ENCODE data around the gene ABLIM2. TPM values are rescaled to one million over a fixed set of nuclear protein-coding genes. Genes with fewer than 3 reads are reported as not detected.

The ABLIM2 gene
- total and polyA plus RNA-seq, 2 of the 13 experiments (the other 11 are each of a cell fraction or from before 2014, with no cell fraction given): 0.20 to 0.37 TPM

- TF ChIP-seq ATF4 (CRISPR knock-in tag; IDR thresholded peaks at IDR 0.05): 0 out of 4 replicates have a peak, but pooled peaks of 1 of the 2 experiments have one; percentile 5
- TF ChIP-seq HDAC1 (CRISPR knock-in tag; IDR thresholded peaks at IDR 0.05): 0 out of 2 replicates have a peak, but pooled peaks have one; percentile 35
- no peak for TF ChIP-seq CREM (IDR thresholded peaks at IDR 0.05)
- TF ChIP-seq CREM (CRISPR knock-in tag; IDR thresholded peaks at IDR 0.05): no peak
- 0 out of 2 replicates have a peak, but pooled peaks have one; percentile 19 for TF ChIP-seq ZGPAT (CRISPR knock-in tag; IDR thresholded peaks at IDR 0.05)
- peak; percentile 98 for TF ChIP-seq ZNF629 (CRISPR knock-in tag; conservative IDR thresholded peaks at IDR 0.05)
- TF ChIP-seq NCOR1 (IDR thresholded peaks at IDR 0.05; ENCODE audit: borderline replicate concordance, low read length): peak; percentile 20; the same call in 1 of the 2 replicates
- peak; percentile 20; the same call in 1 of the 2 replicates for TF ChIP-seq SAP130 (CRISPR knock-in tag; IDR thresholded peaks at IDR 0.05; ENCODE audit: low read depth)
- TF ChIP-seq FOXM1 (CRISPR knock-in tag; IDR thresholded peaks at IDR 0.05): no peak
- peak; percentile 96 for TF ChIP-seq ZMYM3 (CRISPR knock-in tag; IDR thresholded peaks at IDR 0.05)
- no peak for TF ChIP-seq FOXP1 (IDR thresholded peaks at IDR 0.05)
- TF ChIP-seq FOXP1 (CRISPR knock-in tag; IDR thresholded peaks at IDR 0.05): 0 out of 2 replicates have a peak, but pooled peaks have one; percentile 16
- peak; percentile 30; the same call in 1 of the 2 replicates for TF ChIP-seq ZNF687 (CRISPR knock-in tag; IDR thresholded peaks at IDR 0.05)
- no peak for TF ChIP-seq ZKSCAN5 (CRISPR knock-in tag; IDR thresholded peaks at IDR 0.05)
- no peak for TF ChIP-seq JUN (CRISPR knock-in tag; IDR thresholded peaks at IDR 0.05)
- TF ChIP-seq ZMYM4 (CRISPR knock-in tag; IDR thresholded peaks at IDR 0.05): no peak
- peak; percentile 13; the same call in 1 of the 2 replicates for TF ChIP-seq NCOA2 (CRISPR knock-in tag; IDR thresholded peaks at IDR 0.05)
- TF ChIP-seq ZNF292 (CRISPR knock-in tag; IDR thresholded peaks at IDR 0.05; ENCODE audit: borderline replicate concordance, low read depth): 0 out of 2 replicates have a peak, but pooled peaks have one; percentile 44
- no peak for TF ChIP-seq FOXA1 (IDR thresholded peaks at IDR 0.05)
- TF ChIP-seq FOXA1 (CRISPR knock-in tag; IDR thresholded peaks at IDR 0.05): peak; percentile 59
- peak; percentile 9; the same call in 1 of the 2 replicates for TF ChIP-seq HNF4G (IDR thresholded peaks at IDR 0.05; ENCODE audit: borderline replicate concordance, low read depth, low read length)
- no peak for TF ChIP-seq HNF4G (CRISPR knock-in tag; IDR thresholded peaks at IDR 0.05; ENCODE audit: borderline replicate concordance, low read depth)
- peak; percentile 98 for TF ChIP-seq ESRRA (CRISPR knock-in tag; IDR thresholded peaks at IDR 0.05; ENCODE audit: low read depth)
- TF ChIP-seq ZNF784 (CRISPR knock-in tag; IDR thresholded peaks at IDR 0.05; ENCODE audit: borderline replicate concordance): 0 out of 2 replicates have a peak, but pooled peaks have one; percentile 26
These were observed 148.7 kb downstream of the ABLIM2 start (continued) for GRCh38 chr4:8009710-8010511.

Data from HepG2 (cell line).